DMS153 treated with DMSO at 0.1 percent for 48 hours (cell line): ENCODE measurements around the gene SLC27A5.
A peak's percentile ranks its signal among the peaks of the same experiment; 100 is the strongest.
"Not testable (repeated sequence)": the region's sequence is repeated elsewhere in the genome, so short reads cannot be mapped to it uniquely, and the experiment has no call there.

Experiments
- DNase-seq: peaks from one replicate; lab custom pipeline; 2025; ENCODE audit not compliant: unreplicated experiment; lab: John Stamatoyannopoulos, UW

Gene SLC27A5

GRCh38 chr19:58470837-58471543, 40.8 kb downstream of the SLC27A5 start:
- DNase-seq: not testable (repeated sequence)

GRCh38 chr19:58469241-58470013, 42.4 kb downstream of the SLC27A5 start:
- DNase-seq: no peak

- DNase-seq: no peak
These were observed 43.5 kb downstream of the SLC27A5 start for GRCh38 chr19:58468216-58468839.

- DNase-seq: peak; percentile 96
These were observed 44.8 kb downstream of the SLC27A5 start, which contains the start of gene ZNF324 for GRCh38 chr19:58466760-58467589. Gene ZNF324 (plus strand): TSS chr19:58467080. CDS start chr19:58469186, 2,106 bp downstream.

- DNase-seq: no peak
These were observed 45.6 kb downstream of the SLC27A5 start for GRCh38 chr19:58466089-58466759.

GRCh38 chr19:58460039-58460438, 51.8 kb downstream of the SLC27A5 start:
- no peak for DNase-seq

GRCh38 chr19:58456111-58456510, 55.7 kb downstream of the SLC27A5 start:
- DNase-seq: no peak

- no peak for DNase-seq
These were observed 56.5 kb downstream of the SLC27A5 start for GRCh38 chr19:58455306-58455705.

- no peak for DNase-seq
These were observed 58.0 kb downstream of the SLC27A5 start for GRCh38 chr19:58453743-58454142.

- peak; percentile 95 for DNase-seq
These were observed 60.3 kb downstream of the SLC27A5 start, which contains the start of gene ZNF324B for GRCh38 chr19:58451358-58452101. Gene ZNF324B (plus strand): TSS chr19:58451622. CDS start chr19:58453702, 2,080 bp downstream.

- no peak for DNase-seq
These were observed 60.9 kb downstream of the SLC27A5 start for GRCh38 chr19:58450856-58451357.

GRCh38 chr19:58449980-58450379, 61.8 kb downstream of the SLC27A5 start:
- DNase-seq: not testable (repeated sequence)

GRCh38 chr19:58448860-58449259, 62.9 kb downstream of the SLC27A5 start:
- DNase-seq: not testable (repeated sequence)
